GM12878 (cell line): ENCODE results near the gene DLAT. TPM values are rescaled to one million over a fixed set of nuclear protein-coding genes. Genes with fewer than 3 reads are reported as not detected.

ENCODE experiments used
- ATAC-seq: fragments of 200-7000 bp; cut with Tn5 transposase; 3 replicates; pipeline ENCODE4 v1.9.1; 2020; ENCODE audit warnings: mild to moderate bottlenecking, moderate library complexity
- BruUV-seq: library from RNA; stranded (reverse); fragments of 400-500 nt; replicated peaks from 2 replicates; lab custom pipeline; 2021; lab: Mats Ljungman, UMichigan
- CTCF ChIA-PET: fragments of 300-600 bp; sonication (Branson Sonifier 250); formaldehyde crosslinking; extraction: SDS; loops from one replicate; lab custom pipeline; 2021; ENCODE audit warnings: inconsistent platforms; lab: Yijun Ruan, JAX
- POLR2A ChIA-PET: fragments of 350-600 bp; formaldehyde crosslinking; extraction: SDS; loops from one replicate; lab custom pipeline; 2021; ENCODE audit warnings: inconsistent platforms; lab: Charles Lee
- RAD21 ChIA-PET: fragments of 300-600 bp; sonication (Branson Sonifier 250); formaldehyde crosslinking; loops from one replicate; lab custom pipeline; 2023; ENCODE audit warnings: antibody characterized with exemption; ENCODE audit not compliant: unreplicated experiment; lab: Charles Lee
- SMC1A ChIA-PET: fragments of 300-600 bp; sonication (Branson Sonifier 250); formaldehyde crosslinking; loops from one replicate; lab custom pipeline; 2023; ENCODE audit not compliant: unreplicated experiment, uncharacterized antibody; lab: Charles Lee
- DNase-seq: peaks from one replicate; pipeline ENCODE4 v3.0.0-alpha.2; 2011; ENCODE audit warnings: low read depth, low spot score
- FAIRE-seq: peaks from 3 replicates; lab custom pipeline; 2011; peaks lifted over from hg19 to GRCh38; lab: Jason Lieb, UNC
- H2AFZ ChIP-seq: 2 replicates; pipeline ENCODE4 v1.6.0; 2011; ENCODE audit warnings: low read depth, low read length, control low read depth; ENCODE audit not compliant: control insufficient read depth
- H3K27ac ChIP-seq: 2 replicates; pipeline ENCODE4 v1.5.1; 2011; ENCODE audit warnings: control low read depth; ENCODE audit not compliant: control insufficient read depth, insufficient read depth
- H3K27me3 ChIP-seq, 2 experiments: replicated peaks in 1 of 2; 2 replicates each; pipeline versions ENCODE4 v1.6.0 to v1.6.1; 2011; ENCODE audit warnings: low read length in 1 of 2; ENCODE audit not compliant: control insufficient read depth in 2 of 2, insufficient read depth in 2 of 2
- H3K36me3 ChIP-seq, 2 experiments: 2 replicates each; pipeline ENCODE4 v1.5.1; 2011; ENCODE audit warnings: low read length in 1 of 2; ENCODE audit not compliant: control insufficient read depth in 2 of 2, insufficient read depth in 2 of 2
- H3K4me1 ChIP-seq: 2 replicates; pipeline ENCODE4 v1.6.1; 2011; ENCODE audit warnings: mild to moderate bottlenecking, low read length, moderate library complexity, mixed read lengths; ENCODE audit not compliant: control insufficient read depth, insufficient read depth
- H3K4me2 ChIP-seq: 2 replicates; pipeline ENCODE4 v1.6.0; 2011; ENCODE audit warnings: control low read depth; ENCODE audit not compliant: control insufficient read depth, insufficient read depth
- H3K4me3 ChIP-seq: fragments of 200-600 bp; sonication (generic); 2 replicates; pipeline ENCODE4 v1.5.1; 2016
- H3K79me2 ChIP-seq: 2 replicates; pipeline ENCODE4 v1.6.0; 2011; ENCODE audit warnings: low read length; ENCODE audit not compliant: control insufficient read depth, insufficient read depth
- H3K9ac ChIP-seq: 2 replicates; pipeline ENCODE4 v1.8.0; 2011; ENCODE audit warnings: low read length, control low read depth, mixed read lengths; ENCODE audit not compliant: control insufficient read depth, insufficient read depth
- H3K9me3 ChIP-seq: replicated peaks from 3 replicates; pipeline ENCODE4 v1.5.1; 2011; ENCODE audit warnings: mild to moderate bottlenecking, low read length; ENCODE audit not compliant: control insufficient read depth, insufficient read depth
- H4K20me1 ChIP-seq: 2 replicates; pipeline ENCODE4 v1.6.0; 2011; ENCODE audit not compliant: control insufficient read depth, insufficient read depth
- HSF1 ChIP-seq: fragments of 150-350 bp; IDR thresholded peaks from 2 replicates; pipeline ENCODE4 v1.6.1; 2014; ENCODE audit warnings: mild to moderate bottlenecking, low read depth, low read length
- IRF3 ChIP-seq: fragments of 450-650 bp; IDR thresholded peaks from 2 replicates; pipeline ENCODE4 v1.6.1; 2014; ENCODE audit warnings: mild to moderate bottlenecking
- JUNB ChIP-seq: IDR thresholded peaks from 2 replicates; pipeline ENCODE4 v1.6.1; 2016; ENCODE audit warnings: antibody characterized with exemption, mild to moderate bottlenecking
- NFYA ChIP-seq: IDR thresholded peaks from 2 replicates; pipeline ENCODE4 v1.6.1; 2011; ENCODE audit warnings: low read depth, mild to moderate bottlenecking, low read length, improper control_type of control experiment, borderline replicate concordance
- POLR2AphosphoS5 ChIP-seq: IDR thresholded peaks from 2 replicates; pipeline ENCODE4 v1.6.1; 2011; ENCODE audit warnings: mild to moderate bottlenecking, low read length, inconsistent platforms
- PRDM15 ChIP-seq: fragments of 450-650 bp; formaldehyde crosslinking; IDR thresholded peaks from 2 replicates; pipeline ENCODE4 v1.4.0; 2020; ENCODE audit warnings: mild to moderate bottlenecking, moderate library complexity
- REST ChIP-seq: IDR thresholded peaks from 2 replicates; pipeline ENCODE4 v1.6.1; 2012; ENCODE audit warnings: mild to moderate bottlenecking, low read depth, low read length
- SUZ12 ChIP-seq: fragments of 200-600 bp; sonication (generic); IDR thresholded peaks from one replicate; pipeline ENCODE4 v1.6.1; 2018; ENCODE audit warnings: antibody characterized with exemption, mild to moderate bottlenecking; ENCODE audit not compliant: unreplicated experiment
- TBL1XR1 ChIP-seq: IDR thresholded peaks from 2 replicates; pipeline ENCODE4 v1.6.1; 2012; ENCODE audit warnings: low read depth, low read length, improper control_type of control experiment
- ZNF274 ChIP-seq: IDR thresholded peaks from one replicate; pipeline ENCODE4 v1.8.0; 2011; ENCODE audit not compliant: insufficient read length, insufficient read depth
- WGBS: methylation state at CpG from one replicate; pipeline ENCODE4 v1.1.6; 2016; ENCODE audit warnings: low lambda C conversion rate; ENCODE audit not compliant: insufficient replicate concordance, insufficient coverage; ENCODE audit errors: missing lambda C conversion rate; 5-methylcytosine and 5-hydroxymethylcytosine counted together
- in situ Hi-C: fragments of 300-500 bp; cut with MboI; formaldehyde crosslinking; loops from 9 replicates; pipeline ENCODE4 v1.14.3; 2018; ENCODE audit warnings: mixed read lengths
- intact Hi-C: fragments of 100-400 bp; cut with micrococcal nuclease; formaldehyde crosslinking; loops from one replicate; pipeline ENCODE4 v1.14.2; 2022; ENCODE audit not compliant: unreplicated experiment
- polyA plus RNA-seq, 11 experiments: library from polyadenylated mRNA; depleted of rRNA in 4 of 11; unstranded in 6 of 11; stranded (reverse) in 5 of 11; fragments of >200 nt; fragmentation: Nextera tagmentation in 4 of 11; fragmentation: Illumina TruSeq in 1 of 11; extraction: Ambion mirVana in 4 of 11; extraction: Trizol in 1 of 11; gene quantifications; 1 replicate in 1 of 11; 2 replicates in 10 of 11; pipeline versions ENCODE4 v1.2.1 to v1.2.3, GENCODE V29; 2011 to 2016; ENCODE audit warnings: inconsistent platforms in 2 of 11, missing spikeins in 2 of 11, low read depth in 1 of 11
- total RNA-seq, 4 experiments: library from RNA; depleted of rRNA in 3 of 4; stranded (reverse); fragments of >200 nt in 3 of 4; fragmentation: Illumina TruSeq in 1 of 4; extraction: Trizol in 1 of 4; gene quantifications; 2 replicates each; pipeline versions ENCODE4 v1.2.1 to v1.2.3, GENCODE V29; 2013 to 2021

The DLAT gene
- total and polyA plus RNA-seq, 10 of the 15 experiments (the other 5 are each of a cell fraction or from before 2014, with no cell fraction given), result 16.5 to 79.9 (median 43.8) TPM

GRCh38 chr11:111978028-111978771 lies 47.0 kb upstream of the DLAT start (continued):
- no peak for TF ChIP-seq PRDM15
- no peak for TF ChIP-seq IRF3

- Histone ChIP-seq H3K79me2 (no peaks in the 10 kb centered on the region), H3K4me2 (no peak overlapping the region), H3K4me3 (no peak overlapping the region), H3K4me1 (peaks cover 4% of the 10 kb centered on the region), H3K9ac (no peak overlapping the region), H3K27ac (no peak overlapping the region), H3K9me3 (no peaks in the 10 kb centered on the region), H4K20me1 (no peaks in the 10 kb centered on the region), H3K36me3 (no peaks in the 10 kb centered on the region), H2AFZ (no peak overlapping the region), H3K27me3 (peaks cover 5 to 8% of the 10 kb centered on the region in 2 experiments; a peak in 2 of 4 replicates)
- DNase-seq (no peak), FAIRE-seq (no peak), ATAC-seq (no peak)
- ChIA-PET POLR2A (no interaction called here), CTCF (interaction anchor here (0.7 to 8.8 kb wide), 5 partner anchors 18 to 110 kb away, joined by 3 to 180 read pairs (median 3); no protein-coding TSS in a partner anchor), RAD21 (interaction anchor here (0.5 to 6.7 kb wide), 2 partner anchors 46 to 109 kb away, joined by 3 to 109 read pairs; partner anchors contain the start of genes ALG9 and DIXDC1), SMC1A (interaction anchor here (0.7 to 3.6 kb wide), 4 partner anchors 36 to 82 kb away, joined by 3 to 45 read pairs (median 3); no protein-coding TSS in a partner anchor)
- no TSS peak for BruUV-seq
- in situ Hi-C loops (no loop called here), intact Hi-C loops (loop anchor here (5.0 to 10.0 kb wide), 3 partner anchors 103 to 415 kb away; partner anchors contain the start of genes CFAP68, FDXACB1 and SIK2)
- WGBS, result 39% methylated on average over 3 of the region's 3 CpGs
- TF ChIP-seq NFYA (no peak), JUNB (no peak), HSF1 (no peak), TBL1XR1 (no peak), POLR2AphosphoS5 (no peak), SUZ12 (no peak), REST (no peak), ZNF274 (no peak)
Observed at GRCh38 chr11:111980062-111980461, 45.1 kb upstream of the DLAT start.
